AG09319 (cell line): ENCODE measurements around the gene OCEL1.

Experiments used
- DNase-seq: peaks from one replicate; pipeline ENCODE4 v3.0.0-alpha.2; 2010; ENCODE audit warnings: low read depth; ENCODE audit errors: extremely low read depth
- TF ChIP-seq, protein P1 (sequence below): IDR thresholded peaks from 2 replicates; pipeline ENCODE4 v1.5.1; 2011; ENCODE audit warnings: low read depth, mild to moderate bottlenecking, inconsistent platforms, low read length, moderate library complexity

The OCEL1 gene

GRCh38 chr19:17227798-17228367 is 1.9 kb downstream of the OCEL1 start:
- no peak for DNase-seq
- TF ChIP-seq, protein P1, sequence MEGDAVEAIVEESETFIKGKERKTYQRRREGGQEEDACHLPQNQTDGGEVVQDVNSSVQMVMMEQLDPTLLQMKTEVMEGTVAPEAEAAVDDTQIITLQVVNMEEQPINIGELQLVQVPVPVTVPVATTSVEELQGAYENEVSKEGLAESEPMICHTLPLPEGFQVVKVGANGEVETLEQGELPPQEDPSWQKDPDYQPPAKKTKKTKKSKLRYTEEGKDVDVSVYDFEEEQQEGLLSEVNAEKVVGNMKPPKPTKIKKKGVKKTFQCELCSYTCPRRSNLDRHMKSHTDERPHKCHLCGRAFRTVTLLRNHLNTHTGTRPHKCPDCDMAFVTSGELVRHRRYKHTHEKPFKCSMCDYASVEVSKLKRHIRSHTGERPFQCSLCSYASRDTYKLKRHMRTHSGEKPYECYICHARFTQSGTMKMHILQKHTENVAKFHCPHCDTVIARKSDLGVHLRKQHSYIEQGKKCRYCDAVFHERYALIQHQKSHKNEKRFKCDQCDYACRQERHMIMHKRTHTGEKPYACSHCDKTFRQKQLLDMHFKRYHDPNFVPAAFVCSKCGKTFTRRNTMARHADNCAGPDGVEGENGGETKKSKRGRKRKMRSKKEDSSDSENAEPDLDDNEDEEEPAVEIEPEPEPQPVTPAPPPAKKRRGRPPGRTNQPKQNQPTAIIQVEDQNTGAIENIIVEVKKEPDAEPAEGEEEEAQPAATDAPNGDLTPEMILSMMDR, result no peak

DNA sequence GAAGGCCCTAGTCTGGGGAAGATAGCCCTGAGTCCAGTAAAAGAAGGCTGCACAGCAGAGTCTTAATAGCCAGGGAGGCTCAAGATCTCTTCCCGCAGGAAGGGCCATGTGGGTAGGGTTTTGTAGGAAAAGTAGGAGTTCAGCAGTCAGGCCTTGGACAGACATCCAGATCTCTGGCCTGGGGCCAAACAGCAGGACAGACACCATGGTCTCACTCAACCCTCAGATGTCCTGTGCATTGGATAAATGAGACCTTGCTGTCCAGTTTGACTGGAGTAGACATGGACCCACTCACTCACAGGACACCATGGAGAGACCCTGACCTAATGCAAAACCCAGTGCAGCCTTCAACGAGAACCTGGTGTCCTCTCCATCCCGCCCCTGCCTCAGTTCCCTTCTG is 3.9 kb downstream of the OCEL1 start:
- TF ChIP-seq, protein P1, result no peak
- no peak for DNase-seq

DNA sequence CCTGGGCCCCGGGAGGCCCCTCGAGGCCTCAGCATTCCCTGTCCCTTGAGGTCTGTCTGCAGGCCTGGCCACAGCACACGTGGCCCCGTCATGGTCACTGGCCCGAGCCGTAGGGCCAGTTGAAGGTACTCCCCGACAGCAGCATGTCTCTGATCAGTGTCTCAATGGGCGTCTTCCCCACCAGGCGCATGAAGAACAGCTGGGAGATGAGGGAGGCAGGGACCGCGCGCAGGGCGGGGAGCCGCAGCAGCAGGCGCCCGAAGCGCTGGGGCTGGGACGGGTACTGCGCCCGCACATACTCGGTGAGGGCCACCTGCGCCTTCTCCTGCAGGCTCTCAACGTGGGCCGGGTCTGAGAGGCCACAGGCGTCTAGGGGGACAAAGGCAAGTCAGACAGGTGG is 6.2 kb downstream of the OCEL1 start:
- TF ChIP-seq, protein P1, result no peak
- no peak for DNase-seq

GRCh38 chr19:17234911-17235299 is 8.9 kb downstream of the OCEL1 start:
- TF ChIP-seq, protein P1, result no peak
- no peak for DNase-seq

GRCh38 chr19:17235300-17235970 is 9.4 kb downstream of the OCEL1 start:
- DNase-seq, result no peak
- TF ChIP-seq, protein P1, result peak; percentile 42

DNA sequence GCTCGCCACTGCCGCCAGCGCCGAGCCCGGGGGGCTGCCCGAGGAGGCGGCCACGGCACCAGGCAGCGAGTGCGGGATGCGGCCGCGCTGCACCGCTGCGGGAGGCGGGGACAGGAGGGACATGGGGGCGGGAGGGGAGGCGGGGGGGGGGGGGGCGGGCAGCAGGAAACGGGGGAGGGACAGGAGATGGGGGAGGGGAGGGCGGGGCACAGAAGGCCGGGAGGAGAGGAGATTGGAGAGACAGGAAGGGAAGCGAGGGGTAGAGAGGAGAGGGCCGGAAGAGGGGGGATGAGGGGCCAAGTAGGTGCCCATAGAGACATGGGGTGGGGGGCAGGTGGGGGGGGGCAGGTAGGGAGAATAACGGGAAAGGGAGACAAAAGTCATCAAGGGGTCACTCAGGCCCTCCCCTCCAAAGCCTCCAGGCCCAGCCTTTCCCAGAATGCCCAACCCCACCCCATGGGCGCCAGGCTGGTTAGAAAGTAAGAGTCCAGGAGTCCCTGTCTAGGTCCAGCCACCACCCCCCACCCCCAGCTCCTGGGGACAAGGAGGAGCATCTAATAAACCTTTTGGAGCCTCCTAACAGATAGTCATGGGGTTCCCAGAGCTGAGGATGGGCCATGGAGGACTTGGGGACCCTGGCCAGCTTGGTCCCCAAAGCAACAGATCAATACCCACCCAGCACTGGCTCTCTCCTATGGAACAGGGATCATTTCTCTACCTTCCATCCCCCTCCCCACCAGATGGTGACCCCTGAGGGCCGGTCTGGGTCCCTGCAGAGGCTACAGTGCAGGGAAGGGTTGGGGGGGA is 10.1 kb downstream of the OCEL1 start:
- TF ChIP-seq, protein P1, result no peak
- DNase-seq, result no peak

DNA sequence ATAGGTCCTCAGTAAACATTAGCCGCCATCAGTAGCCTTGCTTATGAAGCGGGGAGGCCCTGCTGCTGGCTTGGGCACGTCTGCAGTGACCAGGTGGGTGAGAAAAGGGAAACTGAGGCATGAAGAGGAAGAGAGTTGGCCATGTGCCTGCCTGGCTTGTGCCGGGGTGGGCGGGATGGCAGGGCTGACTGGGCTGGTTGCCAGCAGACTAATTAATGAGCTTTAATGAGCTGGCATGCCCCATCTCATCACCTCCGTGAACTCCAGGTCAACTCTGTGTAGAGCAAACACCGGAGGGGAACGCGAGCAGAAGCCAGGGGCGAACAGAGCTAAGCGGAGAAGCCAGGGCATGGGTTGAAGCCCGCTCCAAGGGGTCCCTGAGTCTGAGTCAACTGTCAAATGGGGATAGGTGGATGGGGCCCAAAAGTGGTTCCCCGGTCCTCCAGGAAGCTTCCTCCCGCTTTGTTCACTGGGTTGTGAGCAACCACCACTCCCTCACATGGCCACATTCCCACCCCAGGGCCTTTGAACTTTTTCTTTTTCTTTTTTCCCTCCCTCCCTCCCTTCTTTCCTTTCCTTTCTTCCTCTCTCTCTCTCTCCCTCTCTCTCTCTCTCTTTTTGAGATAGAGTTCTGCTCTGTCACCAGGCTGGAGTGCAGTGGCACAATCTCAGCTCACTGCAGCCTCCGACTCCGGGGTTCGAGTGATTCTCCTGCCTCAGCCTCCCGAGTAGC is 11.0 kb downstream of the OCEL1 start:
- no peak for DNase-seq
- TF ChIP-seq, protein P1, result no peak
